Middle frontal gyrus (tissue), 1 donor: Measurements from ENCODE around the gene MXD1.
A peak's percentile ranks its signal among the peaks of the same experiment; 100 is the strongest.

Experiments used
- DNase-seq: peaks from one replicate; pipeline ENCODE4 v3.0.0-alpha.2; 2015; ENCODE audit warnings: low spot score; ENCODE audit errors: extremely low spot score

MXD1 gene

DNA sequence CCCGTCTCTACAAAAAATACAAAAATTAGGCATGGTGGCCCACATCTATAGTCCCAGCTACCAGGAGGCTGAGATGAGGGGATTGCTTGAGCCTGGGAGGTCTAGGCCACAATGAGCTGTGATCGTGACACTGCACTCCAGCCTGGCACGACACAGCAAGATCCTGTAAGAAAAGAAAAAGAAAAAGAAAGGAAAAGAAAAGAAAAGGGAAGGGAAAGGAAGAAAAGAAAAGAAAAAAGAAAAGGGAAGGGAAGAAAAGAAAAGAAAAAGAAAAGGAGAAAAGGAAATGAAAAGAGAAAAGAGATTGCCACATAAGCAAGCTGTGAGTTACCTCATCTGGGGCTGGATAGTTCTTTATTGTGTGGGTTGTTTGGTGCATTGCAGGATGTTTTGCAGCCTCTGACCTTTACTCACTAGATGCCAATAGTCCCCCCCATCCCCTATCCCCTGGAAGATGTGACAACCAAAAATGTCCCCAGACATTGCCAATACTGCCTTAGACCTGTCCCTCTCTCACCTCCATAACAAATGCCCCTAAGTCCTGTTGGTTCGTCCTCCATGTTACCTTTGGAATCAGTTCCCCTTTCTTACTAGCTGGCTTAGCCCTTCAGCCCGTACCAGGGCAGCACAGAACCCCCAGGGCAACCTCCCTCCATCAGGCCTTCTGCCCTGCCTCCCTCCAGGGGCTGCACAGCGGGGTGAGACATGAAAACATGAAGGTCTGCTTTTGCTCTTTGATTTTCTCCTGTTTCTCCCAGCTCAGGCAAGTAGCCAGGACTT, 37.6 kb downstream of the MXD1 start:
- DNase-seq = no peak

DNA sequence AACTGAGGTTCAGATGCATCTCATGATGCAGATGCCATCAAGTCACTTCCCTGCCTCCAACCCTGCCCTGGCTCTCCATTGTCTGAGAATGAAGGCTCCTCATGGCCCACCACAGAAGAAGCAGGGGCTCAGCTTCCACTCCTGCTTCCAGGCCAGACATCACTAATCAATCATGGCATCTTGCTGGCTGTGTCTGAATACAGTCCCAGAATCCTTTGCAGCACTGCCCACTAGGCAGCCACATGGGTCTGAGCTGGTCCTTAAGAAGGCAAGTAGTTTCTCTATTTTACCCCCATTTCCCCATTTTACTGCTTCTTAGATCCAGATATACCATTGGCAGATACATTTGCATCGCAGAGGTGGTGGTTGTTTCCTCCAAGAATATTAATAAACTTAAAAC, 39.2 kb downstream of the MXD1 start:
- no peak for DNase-seq

DNA sequence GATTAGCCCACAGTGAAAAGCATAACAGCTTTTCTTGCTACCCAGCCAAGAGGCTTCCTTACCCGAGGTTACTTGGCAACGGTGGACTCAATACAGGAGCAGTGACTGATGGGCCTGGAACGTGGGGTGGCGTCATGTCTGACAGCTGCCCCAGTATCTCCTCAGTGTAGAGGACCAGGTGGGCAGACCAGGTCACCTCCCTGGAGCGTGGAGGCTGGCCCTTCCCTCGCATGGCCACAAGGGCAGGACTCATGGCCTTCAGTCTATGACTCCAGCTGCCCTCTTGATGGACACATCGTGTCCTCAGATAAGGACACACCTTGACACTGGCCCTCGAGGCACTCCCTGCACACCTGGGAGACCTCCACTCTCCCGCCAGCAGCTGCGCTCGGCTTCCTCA, 40.1 kb downstream of the MXD1 start:
- DNase-seq = no peak

GRCh38 chr2:69956475-69956979, 41.6 kb downstream of the MXD1 start:
- no peak for DNase-seq

GRCh38 chr2:69957965-69958364, 43.1 kb downstream of the MXD1 start:
- DNase-seq = no peak

- no peak for DNase-seq
Observed at GRCh38 chr2:69958480-69958879, 43.6 kb downstream of the MXD1 start.

DNA sequence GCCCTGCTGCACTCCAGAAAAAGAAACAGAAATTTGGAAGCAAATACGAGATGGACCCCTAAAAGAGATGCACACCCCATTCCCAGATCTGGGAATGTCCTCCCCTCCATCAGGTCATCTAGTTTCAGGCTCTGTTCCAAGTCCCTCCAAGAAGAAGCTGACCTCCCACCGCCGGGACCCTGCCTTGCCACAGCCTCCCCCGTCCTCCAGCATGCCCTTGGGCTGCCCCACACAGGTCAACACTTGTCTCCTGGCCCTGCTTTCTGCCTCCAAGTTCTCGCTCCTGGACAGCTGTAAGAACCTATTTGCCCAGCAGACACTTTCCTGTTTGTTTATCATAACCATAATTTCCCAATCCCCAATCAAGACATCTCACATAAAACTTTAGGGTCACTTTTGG, 44.5 kb downstream of the MXD1 start:
- no peak for DNase-seq

- no peak for DNase-seq
Observed at GRCh38 chr2:69960821-69961220, 45.9 kb downstream of the MXD1 start.

GRCh38 chr2:69961496-69961895, 46.6 kb downstream of the MXD1 start, which contains the start of gene ASPRV1:
ASPRV1 (minus strand) TSS chr2:69961631; CDS start chr2:69961436, 195 bp downstream.
- peak; percentile 45 for DNase-seq

DNA sequence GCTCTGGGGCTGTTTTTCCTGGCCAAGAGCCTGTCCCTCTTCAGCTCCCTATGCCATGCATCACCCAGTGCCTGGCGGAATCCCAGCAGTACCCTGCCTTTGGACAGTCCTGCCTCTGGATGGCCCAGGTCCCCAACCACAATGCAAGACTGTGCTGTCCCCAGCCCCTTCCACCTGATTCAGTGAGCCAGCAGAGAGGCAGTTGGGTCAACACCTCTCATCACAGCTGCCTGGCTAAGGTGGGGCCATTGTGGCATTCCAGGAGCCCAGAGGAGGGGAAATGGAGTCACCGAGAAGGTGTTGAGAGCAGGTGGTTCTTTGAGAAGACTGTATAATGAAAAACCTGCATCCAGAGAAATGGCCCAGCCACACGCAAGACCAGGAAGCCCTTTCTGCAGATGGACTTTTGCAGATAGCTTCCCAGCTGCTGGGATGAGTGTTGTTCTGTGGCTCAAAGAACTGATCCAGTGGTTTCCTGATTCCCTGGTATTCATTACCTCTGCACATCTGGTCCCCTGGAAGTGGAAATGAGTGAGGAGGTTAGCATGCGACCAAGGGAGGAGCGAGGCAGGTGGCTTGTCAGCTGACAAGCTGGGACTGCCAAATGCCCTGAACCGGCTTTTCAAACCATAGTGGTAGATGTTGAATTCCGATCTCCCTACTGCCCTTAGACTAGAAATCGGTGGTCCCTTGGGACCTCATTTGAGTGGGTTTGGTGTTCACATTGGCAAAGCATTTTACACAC, 48.2 kb downstream of the MXD1 start:
- DNase-seq = no peak

- no peak for DNase-seq
Observed at GRCh38 chr2:69964353-69964841, 49.5 kb downstream of the MXD1 start.

DNA sequence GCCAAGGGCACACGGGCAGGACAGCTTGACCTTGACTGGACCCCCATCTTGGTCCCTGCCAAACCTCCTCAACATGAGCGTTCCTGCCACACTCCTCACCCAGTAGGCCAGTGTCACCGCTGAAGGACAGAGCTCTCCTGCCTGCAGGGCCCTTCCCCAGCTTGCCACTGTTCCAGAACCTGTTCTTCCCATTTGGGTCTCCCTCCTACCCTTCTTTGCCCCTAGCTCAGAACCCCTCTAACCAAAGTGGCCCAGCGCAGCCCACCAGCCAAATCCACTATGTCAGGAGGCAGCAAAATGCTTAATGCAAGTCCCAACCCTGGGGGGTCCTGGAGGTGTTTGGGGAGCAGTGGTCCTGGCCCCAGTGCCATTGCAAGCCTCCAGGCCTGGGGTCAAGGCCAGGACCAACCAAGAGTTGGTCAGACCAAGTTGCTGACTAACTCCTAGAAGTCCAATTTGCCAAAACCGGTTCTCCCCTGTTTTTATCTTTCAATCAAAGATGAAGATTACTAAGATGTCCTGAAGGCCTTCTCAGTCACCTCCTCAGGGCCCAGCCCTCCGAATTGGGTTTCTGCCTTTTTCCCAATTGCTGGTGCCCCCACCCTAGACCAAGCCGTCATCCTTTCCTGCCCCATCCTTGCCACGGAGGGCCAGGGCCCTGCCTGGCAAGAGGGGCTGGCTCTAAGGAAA, 51.0 kb downstream of the MXD1 start:
- DNase-seq = no peak

DNA sequence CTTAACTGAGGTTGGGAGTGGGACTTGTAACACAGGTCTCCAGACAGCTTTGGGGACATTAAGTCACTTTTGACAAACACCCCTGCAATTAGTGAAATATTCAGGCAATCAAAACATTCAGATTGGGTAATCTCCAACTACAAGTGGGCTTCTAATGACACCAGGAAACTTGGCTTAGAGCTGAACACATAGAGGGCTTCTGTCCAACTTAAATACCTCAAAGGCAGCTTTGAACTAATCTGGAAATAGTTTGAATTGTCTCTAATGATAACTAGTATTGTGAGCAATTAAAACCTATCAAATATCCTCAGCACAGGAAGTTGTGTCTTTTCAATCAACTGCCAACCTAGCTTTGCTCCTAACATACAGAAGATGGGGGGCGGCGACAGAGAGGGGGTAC, 51.6 kb downstream of the MXD1 start:
- DNase-seq = no peak

GRCh38 chr2:69968609-69969008, 53.7 kb downstream of the MXD1 start:
- DNase-seq = no peak

- DNase-seq = no peak
Observed at GRCh38 chr2:69969126-69969983, 54.4 kb downstream of the MXD1 start.

GRCh38 chr2:69969991-69970390, 55.1 kb downstream of the MXD1 start:
- DNase-seq = no peak

GRCh38 chr2:69972822-69973221, 57.9 kb downstream of the MXD1 start:
- no peak for DNase-seq

GRCh38 chr2:69973335-69973735, 58.4 kb downstream of the MXD1 start:
- no peak for DNase-seq

GRCh38 chr2:69975136-69975852, 60.4 kb downstream of the MXD1 start:
- DNase-seq = no peak

DNA sequence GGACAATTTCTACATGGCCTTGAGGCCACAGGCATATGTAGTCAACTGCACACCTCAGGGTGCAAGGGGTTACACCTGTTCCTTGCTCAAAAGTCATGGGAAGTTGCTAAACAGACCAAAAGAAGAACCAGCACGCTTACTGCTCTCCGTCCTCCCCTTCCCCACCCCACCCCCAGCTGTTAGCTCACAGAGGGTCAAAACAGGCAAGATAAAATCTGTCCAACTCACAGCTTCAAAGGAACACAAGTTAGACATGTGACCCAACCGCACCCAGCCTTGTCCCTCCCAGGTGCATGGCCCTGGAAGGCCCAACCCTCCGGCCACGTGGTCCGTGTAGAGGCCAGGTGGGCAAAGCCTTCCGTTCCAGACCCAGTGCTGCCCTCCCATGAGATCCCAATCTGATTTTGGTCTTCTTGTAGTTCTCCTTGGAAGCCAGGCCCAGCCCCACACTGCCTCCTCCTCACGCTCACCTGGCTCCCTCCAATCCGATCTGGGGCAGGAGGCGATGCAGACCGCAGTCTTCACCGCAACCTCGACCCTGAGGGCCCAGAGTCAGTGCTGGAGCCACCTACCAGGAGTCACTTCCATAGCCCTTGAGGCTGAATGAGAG, 61.0 kb downstream of the MXD1 start:
- no peak for DNase-seq
